Umbilical cord (tissue), 2 donors: ENCODE results near the gene FITM1. TPM values are rescaled to one million over a fixed set of nuclear protein-coding genes. Genes with fewer than 3 reads are reported as not detected.

ENCODE experiments used
- DNase-seq: peaks from one replicate; pipeline ENCODE4 v3.0.0-alpha.2; 2015; ENCODE audit warnings: low spot score
- total RNA-seq: library from RNA; depleted of rRNA; stranded (reverse); fragments of >200 nt; gene quantifications from one replicate; pipeline ENCODE4 v1.2.3, GENCODE V29; 2014; ENCODE audit warnings: low replicate concordance; ENCODE audit not compliant: insufficient read depth

The FITM1 gene
- total RNA-seq, result 3.6 TPM

- DNase-seq, result no peak
Observed at GRCh38 chr14:24130380-24130716, at the start of gene FITM1. Gene FITM1 (plus strand): TSS chr14:24130659. CDS start chr14:24131564, 905 bp downstream.

- peak; percentile 24 for DNase-seq
Observed at GRCh38 chr14:24080888-24081738, 49.3 kb upstream of the FITM1 start.

GRCh38 chr14:24081739-24082211, 48.7 kb upstream of the FITM1 start:
- no peak for DNase-seq

GRCh38 chr14:24082411-24083080, 47.9 kb upstream of the FITM1 start:
- no peak for DNase-seq

- DNase-seq, result no peak
Observed at GRCh38 chr14:24083462-24083861, 47.0 kb upstream of the FITM1 start.

GRCh38 chr14:24084440-24084839, 46.0 kb upstream of the FITM1 start:
- no peak for DNase-seq

- DNase-seq, result no peak
Observed at GRCh38 chr14:24085215-24085614, 45.2 kb upstream of the FITM1 start.

- no peak for DNase-seq
Observed at GRCh38 chr14:24086193-24086955, 44.1 kb upstream of the FITM1 start.

GRCh38 chr14:24087004-24087403, 43.5 kb upstream of the FITM1 start:
- DNase-seq, result no peak

GRCh38 chr14:24088095-24088494, 42.4 kb upstream of the FITM1 start:
- DNase-seq, result no peak

- no peak for DNase-seq
Observed at GRCh38 chr14:24089890-24090289, 40.6 kb upstream of the FITM1 start.

GRCh38 chr14:24092110-24092504, 38.4 kb upstream of the FITM1 start:
- DNase-seq, result no peak

GRCh38 chr14:24092505-24093206, 37.8 kb upstream of the FITM1 start:
- DNase-seq, result peak; percentile 19

- DNase-seq, result no peak
Observed at GRCh38 chr14:24093207-24093900, 37.1 kb upstream of the FITM1 start.

GRCh38 chr14:24093901-24094840, 36.3 kb upstream of the FITM1 start, which contains the start of gene PCK2:
Gene PCK2 (plus strand): TSS chr14:24094311. CDS start chr14:24094406, 95 bp downstream.
- DNase-seq, result peak; percentile 89

- DNase-seq, result no peak
Observed at GRCh38 chr14:24094841-24095270, 35.6 kb upstream of the FITM1 start.

GRCh38 chr14:24095271-24096068, 35.0 kb upstream of the FITM1 start:
- DNase-seq, result peak; percentile 55

- no peak for DNase-seq
Observed at GRCh38 chr14:24096545-24097181, 33.8 kb upstream of the FITM1 start.
